Parathyroid adenoma (tissue), 2 donors: ENCODE data around the gene PJA2.

Experiments
- H2AFZ ChIP-seq: fragments of 300-600 bp; sonication (generic); one replicate; pipeline ENCODE4 v1.7.0; 2017; ENCODE audit warnings: antibody characterized with exemption, mild to moderate bottlenecking
- H3K27ac ChIP-seq: fragments of 300-600 bp; sonication (generic); one replicate; pipeline ENCODE4 v1.7.0; 2017
- H3K27me3 ChIP-seq: fragments of 300-600 bp; sonication (generic); one replicate; pipeline ENCODE4 v1.7.0; 2017; ENCODE audit warnings: low read length; ENCODE audit not compliant: control insufficient read depth, insufficient read depth
- H3K36me3 ChIP-seq: fragments of 300-600 bp; sonication (generic); one replicate; pipeline ENCODE4 v1.7.0; 2017; ENCODE audit warnings: low read length; ENCODE audit not compliant: control insufficient read depth, insufficient read depth
- H3K4me1 ChIP-seq: fragments of 300-600 bp; sonication (generic); one replicate; pipeline ENCODE4 v1.7.0; 2017; ENCODE audit warnings: control low read depth
- H3K4me2 ChIP-seq: fragments of 300-600 bp; sonication (generic); one replicate; pipeline ENCODE4 v1.7.0; 2017; ENCODE audit warnings: low read length
- H3K4me3 ChIP-seq: fragments of 300-600 bp; sonication (generic); one replicate; pipeline ENCODE4 v1.7.0; 2017; ENCODE audit warnings: low read depth, low read length
- H3K79me2 ChIP-seq: fragments of 300-600 bp; sonication (generic); one replicate; pipeline ENCODE4 v1.7.0; 2017; ENCODE audit warnings: control low read depth
- H3K9ac ChIP-seq: fragments of 300-600 bp; sonication (generic); one replicate; pipeline ENCODE4 v1.7.0; 2017; ENCODE audit warnings: mild to moderate bottlenecking
- H3K9me3 ChIP-seq: fragments of 300-600 bp; sonication (generic); one replicate; pipeline ENCODE4 v1.7.0; 2017; ENCODE audit warnings: low read length; ENCODE audit not compliant: control insufficient read depth
- CTCF ChIP-seq: fragments of 300-600 bp; sonication (generic); IDR thresholded peaks from one replicate; pipeline ENCODE4 v1.7.0; 2017; ENCODE audit warnings: antibody characterized with exemption, mild to moderate bottlenecking
- donor health status: primary hyperparathyroidism.

The PJA2 gene

GRCh38 chr5:109408991-109409843, 557 bp downstream of the PJA2 start:
- Histone ChIP-seq H3K4me3 (peak overlapping the region; percentile 76), H3K27me3 (no peaks in the 10 kb centered on the region), H3K9me3 (no peaks in the 10 kb centered on the region), H3K9ac (peak overlapping the region; percentile 99), H3K4me1 (peaks cover 12% of the 10 kb centered on the region), H2AFZ (peak overlapping the region; percentile 87), H3K4me2 (peak overlapping the region; percentile 84), H3K79me2 (peaks cover 27% of the 10 kb centered on the region), H3K36me3 (no peaks in the 10 kb centered on the region), H3K27ac (peak overlapping the region; percentile 98)
- TF ChIP-seq CTCF: no peak

GRCh38 chr5:109407913-109408312, 1.9 kb downstream of the PJA2 start:
- H3K36me3 ChIP-seq: no peaks in the 10 kb centered on the region
- no peak overlapping the region for H3K27ac ChIP-seq
- no peaks in the 10 kb centered on the region for H3K9me3 ChIP-seq
- H3K4me2 ChIP-seq: peak overlapping the region; percentile 84
- no peak for TF ChIP-seq CTCF
- no peak overlapping the region for H2AFZ ChIP-seq
- H3K4me3 ChIP-seq: peak overlapping the region; percentile 76
- no peak overlapping the region for H3K9ac ChIP-seq
- peaks cover 36% of the 10 kb centered on the region for H3K79me2 ChIP-seq
- no peaks in the 10 kb centered on the region for H3K27me3 ChIP-seq
- H3K4me1 ChIP-seq: peaks cover 12% of the 10 kb centered on the region

GRCh38 chr5:109406719-109407118, 3.1 kb downstream of the PJA2 start:
- H3K79me2 ChIP-seq: peaks cover 45% of the 10 kb centered on the region
- H3K27me3 ChIP-seq: no peaks in the 10 kb centered on the region
- no peak for TF ChIP-seq CTCF
- no peak overlapping the region for H2AFZ ChIP-seq
- H3K27ac ChIP-seq: no peak overlapping the region
- H3K4me1 ChIP-seq: peaks cover 12% of the 10 kb centered on the region
- H3K9me3 ChIP-seq: no peaks in the 10 kb centered on the region
- H3K9ac ChIP-seq: no peak overlapping the region
- H3K36me3 ChIP-seq: no peaks in the 10 kb centered on the region
- no peak overlapping the region for H3K4me2 ChIP-seq
- peak overlapping the region; percentile 6 for H3K4me3 ChIP-seq

GRCh38 chr5:109404428-109404960, 5.3 kb downstream of the PJA2 start:
- H3K79me2 ChIP-seq: peaks cover 61% of the 10 kb centered on the region
- no peak overlapping the region for H2AFZ ChIP-seq
- no peak overlapping the region for H3K9ac ChIP-seq
- no peaks in the 10 kb centered on the region for H3K27me3 ChIP-seq
- peaks cover 12% of the 10 kb centered on the region for H3K4me1 ChIP-seq
- no peak overlapping the region for H3K4me2 ChIP-seq
- no peak overlapping the region for H3K4me3 ChIP-seq
- H3K36me3 ChIP-seq: no peaks in the 10 kb centered on the region
- no peak for TF ChIP-seq CTCF
- H3K9me3 ChIP-seq: no peaks in the 10 kb centered on the region
- H3K27ac ChIP-seq: no peak overlapping the region
